HFFc6 (cell line): Measurements from ENCODE around the gene TRDN. TPM values are rescaled to one million over a fixed set of nuclear protein-coding genes. Genes with fewer than 3 reads are reported as not detected.

Experiments
- DNase-seq: peaks from one replicate; pipeline ENCODE4 v3.0.0-alpha.2; 2018
- H3K27ac Mint-ChIP-seq: 2 replicates; pipeline ENCODE4 v1.8.0; 2020; ENCODE audit warnings: mild to moderate bottlenecking, mixed read lengths
- H3K27me3 Mint-ChIP-seq: 2 replicates; pipeline ENCODE4 v1.8.0; 2021; ENCODE audit warnings: mild to moderate bottlenecking, moderate library complexity, mixed read lengths; ENCODE audit not compliant: insufficient read depth
- H3K36me3 Mint-ChIP-seq: 2 replicates; pipeline ENCODE4 v1.8.0; 2021; ENCODE audit warnings: low read depth, mixed read lengths
- H3K4me1 Mint-ChIP-seq: 2 replicates; pipeline ENCODE4 v1.8.0; 2020; ENCODE audit warnings: low read depth, mixed read lengths
- H3K4me3 Mint-ChIP-seq: 2 replicates; pipeline ENCODE4 v1.8.0; 2020; ENCODE audit warnings: mild to moderate bottlenecking, moderate library complexity, mixed read lengths
- H3K9me3 Mint-ChIP-seq: 2 replicates; pipeline ENCODE4 v1.8.0; 2020; ENCODE audit warnings: mild to moderate bottlenecking, mixed read lengths
- CTCF ChIP-seq: fragments of 200-600 bp; sonication (generic); IDR thresholded peaks from 2 replicates; pipeline ENCODE4 v1.5.0; 2021; ENCODE audit warnings: antibody characterized with exemption, mild to moderate bottlenecking
- total RNA-seq, 6 experiments: library from RNA; stranded (reverse); fragmentation: NEBNext Ultra II Directional; extraction: Animal tissue kit (Norgen Biotek cat#: 25700); gene quantifications; 2 replicates in 1 of 6; 3 replicates in 5 of 6; pipeline ENCODE4 v1.2.3, GENCODE V29; 2021

TRDN gene
- total RNA-seq, 6 experiments from 2014 or later: not detected

GRCh38 chr6:123176706-123177105 lies 460.0 kb downstream of the TRDN start:
- no peak for TF ChIP-seq CTCF
- Mint-ChIP-seq H3K27me3 (no peaks in the 10 kb centered on the region; the same call in 1 of the 2 replicates), H3K9me3 (peaks cover 33% of the 10 kb centered on the region), H3K36me3 (no peaks in the 10 kb centered on the region), H3K4me3 (no peak overlapping the region), H3K4me1 (no peaks in the 10 kb centered on the region), H3K27ac (no peak overlapping the region)
- no peak for DNase-seq

- no peak for TF ChIP-seq CTCF
- H3K27ac Mint-ChIP-seq: no peak overlapping the region
- no peaks in the 10 kb centered on the region for H3K4me1 Mint-ChIP-seq
- peaks cover 6% of the 10 kb centered on the region; the same call in 1 of the 2 replicates for H3K36me3 Mint-ChIP-seq
- no peak for DNase-seq
- no peak overlapping the region for H3K4me3 Mint-ChIP-seq
- peaks cover 44% of the 10 kb centered on the region for H3K9me3 Mint-ChIP-seq
- H3K27me3 Mint-ChIP-seq: no peaks in the 10 kb centered on the region; the same call in 1 of the 2 replicates
These were observed 465.2 kb downstream of the TRDN start for GRCh38 chr6:123171341-123172115.

- DNase-seq: no peak
- Mint-ChIP-seq H3K4me3 (no peak overlapping the region), H3K4me1 (no peaks in the 10 kb centered on the region), H3K36me3 (peaks cover 6% of the 10 kb centered on the region; the same call in 1 of the 2 replicates), H3K27ac (no peak overlapping the region), H3K9me3 (peaks cover 47% of the 10 kb centered on the region), H3K27me3 (no peaks in the 10 kb centered on the region; the same call in 1 of the 2 replicates)
- no peak for TF ChIP-seq CTCF
These were observed 467.0 kb downstream of the TRDN start for GRCh38 chr6:123169774-123170095.

- Mint-ChIP-seq H3K27me3 (no peaks in the 10 kb centered on the region; the same call in 1 of the 2 replicates), H3K4me1 (no peaks in the 10 kb centered on the region), H3K9me3 (peaks cover 47% of the 10 kb centered on the region), H3K36me3 (peaks cover 6% of the 10 kb centered on the region; the same call in 1 of the 2 replicates), H3K27ac (no peak overlapping the region), H3K4me3 (no peak overlapping the region)
- DNase-seq: no peak
- TF ChIP-seq CTCF: no peak
These were observed 467.6 kb downstream of the TRDN start for GRCh38 chr6:123168892-123169773.

GRCh38 chr6:123168466-123168865 lies 468.3 kb downstream of the TRDN start:
- no peaks in the 10 kb centered on the region; the same call in 1 of the 2 replicates for H3K27me3 Mint-ChIP-seq
- no peak overlapping the region for H3K4me3 Mint-ChIP-seq
- H3K9me3 Mint-ChIP-seq: peaks cover 47% of the 10 kb centered on the region
- H3K4me1 Mint-ChIP-seq: no peaks in the 10 kb centered on the region
- DNase-seq: no peak
- no peak for TF ChIP-seq CTCF
- H3K36me3 Mint-ChIP-seq: peaks cover 6% of the 10 kb centered on the region; the same call in 1 of the 2 replicates
- no peak overlapping the region for H3K27ac Mint-ChIP-seq

Other genes starting within 250 kb of the TRDN start
- gene NKAIN2, start 166.9 kb upstream of the TRDN start, total RNA-seq: not detected